ENCODE data around the gene SNTB2. TPM values are rescaled to one million over a fixed set of nuclear protein-coding genes. Genes with fewer than 3 reads are reported as not detected.

Gene SNTB2
- total and polyA plus RNA-seq, 10 of the 15 experiments (the other 5 are each of a cell fraction or from before 2014, with no cell fraction given), result 1.2 to 15.7 (median 5.0) TPM

- TF ChIP-seq IRF4 (IDR thresholded peaks at IDR 0.05; ENCODE audit: low read depth, low read length), result no peak
- TF ChIP-seq EP300 (IDR thresholded peaks at IDR 0.05; ENCODE audit: borderline replicate concordance in 1 of 2, control insufficient read depth in 1 of 2, low read depth in 2 of 2, low read length in 2 of 2), result no peak
- no peak for TF ChIP-seq USF2 (IDR thresholded peaks at IDR 0.05; ENCODE audit: borderline replicate concordance, low read depth, low read length)
- TF ChIP-seq, protein P1, sequence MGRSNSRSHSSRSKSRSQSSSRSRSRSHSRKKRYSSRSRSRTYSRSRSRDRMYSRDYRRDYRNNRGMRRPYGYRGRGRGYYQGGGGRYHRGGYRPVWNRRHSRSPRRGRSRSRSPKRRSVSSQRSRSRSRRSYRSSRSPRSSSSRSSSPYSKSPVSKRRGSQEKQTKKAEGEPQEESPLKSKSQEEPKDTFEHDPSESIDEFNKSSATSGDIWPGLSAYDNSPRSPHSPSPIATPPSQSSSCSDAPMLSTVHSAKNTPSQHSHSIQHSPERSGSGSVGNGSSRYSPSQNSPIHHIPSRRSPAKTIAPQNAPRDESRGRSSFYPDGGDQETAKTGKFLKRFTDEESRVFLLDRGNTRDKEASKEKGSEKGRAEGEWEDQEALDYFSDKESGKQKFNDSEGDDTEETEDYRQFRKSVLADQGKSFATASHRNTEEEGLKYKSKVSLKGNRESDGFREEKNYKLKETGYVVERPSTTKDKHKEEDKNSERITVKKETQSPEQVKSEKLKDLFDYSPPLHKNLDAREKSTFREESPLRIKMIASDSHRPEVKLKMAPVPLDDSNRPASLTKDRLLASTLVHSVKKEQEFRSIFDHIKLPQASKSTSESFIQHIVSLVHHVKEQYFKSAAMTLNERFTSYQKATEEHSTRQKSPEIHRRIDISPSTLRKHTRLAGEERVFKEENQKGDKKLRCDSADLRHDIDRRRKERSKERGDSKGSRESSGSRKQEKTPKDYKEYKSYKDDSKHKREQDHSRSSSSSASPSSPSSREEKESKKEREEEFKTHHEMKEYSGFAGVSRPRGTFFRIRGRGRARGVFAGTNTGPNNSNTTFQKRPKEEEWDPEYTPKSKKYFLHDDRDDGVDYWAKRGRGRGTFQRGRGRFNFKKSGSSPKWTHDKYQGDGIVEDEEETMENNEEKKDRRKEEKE (IDR thresholded peaks at IDR 0.05), result 0 out of 2 replicates have a peak, but pooled peaks have one; percentile 61
- TF ChIP-seq SIN3A (IDR thresholded peaks at IDR 0.05; ENCODE audit: low read depth, low read length), result peak; percentile 28; the same call in 1 of the 2 replicates
- peak; percentile 57 for TF ChIP-seq SP1 (IDR thresholded peaks at IDR 0.05; ENCODE audit: low read depth, low read length)
- TF ChIP-seq SRF (IDR thresholded peaks at IDR 0.05; ENCODE audit: low read depth in 2 of 2, low read length in 2 of 2), result no peak
- no peak for TF ChIP-seq CUX1 (IDR thresholded peaks at IDR 0.05; ENCODE audit: insufficient replicate concordance, low read depth, low read length)
- TF ChIP-seq RAD21 (IDR thresholded peaks at IDR 0.05; ENCODE audit: insufficient read depth, low read depth, low read length), result no peak
- TF ChIP-seq HCFC1 (IDR thresholded peaks at IDR 0.05; ENCODE audit: low read length), result peak; percentile 72
Measured at GRCh38 chr16:69330286-69331109, 143.5 kb downstream of the SNTB2 start, which contains the start of gene PDF (continued).
